Activated CD8-positive, alpha-beta T cell treated with anti-CD3 and anti-CD28 coated beads, Interleukin-2, amount 10 ng/mL, durations not matched to agents 7 days and 5 days (primary cell): ENCODE results near the gene FBXO41. TPM values are rescaled to one million over a fixed set of nuclear protein-coding genes. Genes with fewer than 3 reads are reported as not detected.

ENCODE experiments used
- ATAC-seq: fragments of 150-1000 bp; cut with Tn5 transposase; one replicate; pipeline ENCODE4 v1.10.0; 2021; ENCODE audit warnings: moderate library complexity
- CTCF ChIA-PET: fragments of 350-600 bp; sonication (Branson Sonifier 250); formaldehyde crosslinking; loops from one replicate; lab custom pipeline; 2021; ENCODE audit warnings: antibody characterized with exemption; lab: Charles Lee
- POLR2A ChIA-PET: fragments of 350-600 bp; sonication (Branson Sonifier 250); formaldehyde crosslinking; loops from one replicate; lab custom pipeline; 2021; ENCODE audit warnings: antibody characterized with exemption; lab: Charles Lee
- DNase-seq: peaks from one replicate; pipeline ENCODE4 v3.0.0-alpha.2; 2020
- H3K27ac Mint-ChIP-seq: one replicate; pipeline ENCODE4 v1.8.0; 2021; ENCODE audit warnings: mild to moderate bottlenecking, mixed read lengths
- H3K27me3 Mint-ChIP-seq: one replicate; pipeline ENCODE4 v1.8.0; 2021; ENCODE audit warnings: low read depth, mixed read lengths
- H3K36me3 Mint-ChIP-seq: one replicate; pipeline ENCODE4 v1.8.0; 2021; ENCODE audit warnings: low read depth, mixed read lengths
- H3K4me1 Mint-ChIP-seq: one replicate; pipeline ENCODE4 v1.8.0; 2021; ENCODE audit warnings: low read depth, mixed read lengths
- H3K4me3 Mint-ChIP-seq: one replicate; pipeline ENCODE4 v1.8.0; 2021; ENCODE audit warnings: mild to moderate bottlenecking, mixed read lengths
- H3K9me3 Mint-ChIP-seq: one replicate; pipeline ENCODE4 v1.8.0; 2022; ENCODE audit warnings: mixed read lengths; ENCODE audit not compliant: insufficient read depth
- total RNA-seq, 2 experiments: library from RNA; stranded (reverse); gene quantifications; one replicate each; pipeline ENCODE4 v1.2.3, GENCODE V29; 2021

Gene FBXO41, protein sequence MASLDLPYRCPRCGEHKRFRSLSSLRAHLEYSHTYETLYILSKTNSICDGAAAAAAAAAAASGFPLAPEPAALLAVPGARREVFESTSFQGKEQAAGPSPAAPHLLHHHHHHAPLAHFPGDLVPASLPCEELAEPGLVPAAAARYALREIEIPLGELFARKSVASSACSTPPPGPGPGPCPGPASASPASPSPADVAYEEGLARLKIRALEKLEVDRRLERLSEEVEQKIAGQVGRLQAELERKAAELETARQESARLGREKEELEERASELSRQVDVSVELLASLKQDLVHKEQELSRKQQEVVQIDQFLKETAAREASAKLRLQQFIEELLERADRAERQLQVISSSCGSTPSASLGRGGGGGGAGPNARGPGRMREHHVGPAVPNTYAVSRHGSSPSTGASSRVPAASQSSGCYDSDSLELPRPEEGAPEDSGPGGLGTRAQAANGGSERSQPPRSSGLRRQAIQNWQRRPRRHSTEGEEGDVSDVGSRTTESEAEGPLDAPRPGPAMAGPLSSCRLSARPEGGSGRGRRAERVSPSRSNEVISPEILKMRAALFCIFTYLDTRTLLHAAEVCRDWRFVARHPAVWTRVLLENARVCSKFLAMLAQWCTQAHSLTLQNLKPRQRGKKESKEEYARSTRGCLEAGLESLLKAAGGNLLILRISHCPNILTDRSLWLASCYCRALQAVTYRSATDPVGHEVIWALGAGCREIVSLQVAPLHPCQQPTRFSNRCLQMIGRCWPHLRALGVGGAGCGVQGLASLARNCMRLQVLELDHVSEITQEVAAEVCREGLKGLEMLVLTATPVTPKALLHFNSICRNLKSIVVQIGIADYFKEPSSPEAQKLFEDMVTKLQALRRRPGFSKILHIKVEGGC
- total RNA-seq: 10 to 100 TPM; 32.0 to 32.3 TPM

GRCh38 chr2:73284296-73285158, at the start of gene FBXO41:
Gene FBXO41 (minus strand): TSS chr2:73284478. CDS start chr2:73269630, 14,848 bp downstream.
- Mint-ChIP-seq H3K36me3 (peaks cover under 1% of the 10 kb centered on the region), H3K4me1 (peaks cover 28% of the 10 kb centered on the region), H3K9me3 (no peaks in the 10 kb centered on the region), H3K27ac (peak within 1 kb of the TSS; percentile 84), H3K27me3 (peaks cover 18% of the 10 kb centered on the region), H3K4me3 (peak within 1 kb of the TSS; percentile 85)
- ChIA-PET POLR2A (interaction anchor here (1.6 to 2.4 kb wide), 2 partner anchors 50 to 101 kb away, joined by 7 to 11 read pairs; partner anchors contain the start of genes ALMS1 and CCT7), CTCF (interaction anchor here (1.0 to 1.4 kb wide), 5 partner anchors 16 to 453 kb away, joined by 3 read pairs; partner anchors contain the start of genes PRADC1 and TPRKB)
- peak; percentile 87 for DNase-seq
- peak; percentile 83 for ATAC-seq

GRCh38 chr2:73334045-73334444, 49.8 kb upstream of the FBXO41 start:
- peaks cover 16% of the 10 kb centered on the region for H3K27me3 Mint-ChIP-seq
- ATAC-seq: no peak
- DNase-seq: no peak
- H3K36me3 Mint-ChIP-seq: peaks cover 2% of the 10 kb centered on the region
- CTCF ChIA-PET: interaction anchor here (1.3 kb wide), 1 partner anchor 44 kb away, joined by 3 read pairs; no protein-coding TSS in a partner anchor
- peaks cover 10% of the 10 kb centered on the region for H3K4me1 Mint-ChIP-seq
- H3K27ac Mint-ChIP-seq: no peak overlapping the region
- H3K9me3 Mint-ChIP-seq: peaks cover 7% of the 10 kb centered on the region
- H3K4me3 Mint-ChIP-seq: no peak overlapping the region
- POLR2A ChIA-PET: no interaction called here

DNA sequence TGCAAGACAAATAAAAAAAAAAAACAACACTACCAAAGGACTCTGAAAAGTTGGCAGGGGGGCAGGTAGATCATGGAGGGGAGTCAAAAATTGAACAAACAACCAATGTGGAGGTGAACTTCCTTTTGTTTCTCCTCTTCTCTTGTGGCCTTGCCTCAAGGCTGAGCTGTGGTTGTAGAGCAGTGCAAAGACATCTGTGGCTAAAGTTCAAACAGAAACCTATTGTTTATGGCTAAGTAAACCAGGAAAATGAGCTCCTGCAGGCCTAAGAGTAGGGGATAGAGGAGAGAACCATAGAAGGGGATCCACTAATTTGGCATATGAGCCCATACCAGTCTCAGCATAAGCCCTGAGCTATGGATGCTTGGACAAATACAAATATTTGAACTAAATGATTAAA, 49.3 kb upstream of the FBXO41 start:
- H3K27ac Mint-ChIP-seq: no peak overlapping the region
- POLR2A ChIA-PET: no interaction called here
- CTCF ChIA-PET: interaction anchor here (1.3 kb wide), 1 partner anchor 44 kb away, joined by 3 read pairs; no protein-coding TSS in a partner anchor
- H3K4me1 Mint-ChIP-seq: peaks cover 10% of the 10 kb centered on the region
- DNase-seq: no peak
- peaks cover 7% of the 10 kb centered on the region for H3K9me3 Mint-ChIP-seq
- no peak overlapping the region for H3K4me3 Mint-ChIP-seq
- H3K27me3 Mint-ChIP-seq: peaks cover 19% of the 10 kb centered on the region
- H3K36me3 Mint-ChIP-seq: peaks cover 2% of the 10 kb centered on the region
- ATAC-seq: no peak

GRCh38 chr2:73324126-73324725, 39.9 kb upstream of the FBXO41 start:
- ATAC-seq: no peak

DNA sequence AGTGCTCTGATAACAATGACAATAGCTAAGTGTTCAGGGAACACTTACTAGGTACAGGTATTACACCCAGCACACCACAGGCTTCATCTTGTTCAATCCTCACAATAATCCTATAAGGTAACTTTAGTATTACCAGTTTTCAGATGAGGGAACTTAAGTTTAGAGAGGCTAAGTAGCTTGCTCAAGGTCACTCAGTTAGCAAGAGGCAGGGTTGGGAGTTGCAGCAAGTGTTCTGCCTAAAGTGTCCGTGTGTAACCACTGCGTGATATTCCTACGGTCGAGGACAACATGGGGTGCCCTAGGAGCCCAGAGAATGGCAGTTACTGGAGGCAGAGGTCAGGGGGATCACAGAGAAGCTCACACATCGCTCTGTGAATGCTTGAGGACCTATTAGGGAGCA, 39.3 kb upstream of the FBXO41 start:
- no peak overlapping the region for H3K4me3 Mint-ChIP-seq
- H3K9me3 Mint-ChIP-seq: no peaks in the 10 kb centered on the region
- no peaks in the 10 kb centered on the region for H3K4me1 Mint-ChIP-seq
- CTCF ChIA-PET: no interaction called here
- ATAC-seq (no peak), DNase-seq (no peak)
- H3K27ac Mint-ChIP-seq: no peak overlapping the region
- H3K27me3 Mint-ChIP-seq: peaks cover 22% of the 10 kb centered on the region
- H3K36me3 Mint-ChIP-seq: no peaks in the 10 kb centered on the region
- POLR2A ChIA-PET: no interaction called here

More at GRCh38 chr2:73324126-73324725, 39.9 kb upstream of the FBXO41 start:
- no peaks in the 10 kb centered on the region for H3K36me3 Mint-ChIP-seq
- ChIA-PET POLR2A (no interaction called here), CTCF (no interaction called here)
- H3K27ac Mint-ChIP-seq: no peak overlapping the region
- DNase-seq: no peak
- no peaks in the 10 kb centered on the region for H3K4me1 Mint-ChIP-seq
- no peaks in the 10 kb centered on the region for H3K9me3 Mint-ChIP-seq
- H3K4me3 Mint-ChIP-seq: no peak overlapping the region
- peaks cover 27% of the 10 kb centered on the region for H3K27me3 Mint-ChIP-seq

DNA sequence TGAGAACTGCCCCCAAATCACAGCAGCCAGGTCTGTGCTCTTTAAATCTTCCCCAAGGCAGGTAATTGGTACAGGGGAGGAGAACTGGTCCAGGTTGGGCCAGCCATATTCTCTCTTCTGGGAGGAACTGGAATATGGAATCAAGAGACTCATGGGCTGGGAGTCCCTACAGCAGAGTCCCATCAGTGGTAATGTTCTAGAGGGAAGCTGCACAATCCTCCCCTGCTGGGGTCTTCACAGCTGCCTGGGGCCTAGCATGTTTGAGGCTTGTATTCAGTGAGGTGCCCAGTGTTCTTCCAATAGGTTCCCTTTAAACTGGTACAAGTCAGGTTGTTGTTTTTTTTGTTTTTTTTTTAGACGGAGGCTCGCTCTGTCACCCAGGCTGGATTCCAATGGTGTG, 30.2 kb upstream of the FBXO41 start:
- Mint-ChIP-seq H3K36me3 (no peaks in the 10 kb centered on the region), H3K27ac (no peak overlapping the region), H3K27me3 (peaks cover 6% of the 10 kb centered on the region), H3K9me3 (no peaks in the 10 kb centered on the region), H3K4me3 (no peak overlapping the region), H3K4me1 (no peaks in the 10 kb centered on the region)
- ChIA-PET CTCF (no interaction called here), POLR2A (no interaction called here)
- ATAC-seq (no peak), DNase-seq (no peak)

- DNase-seq: no peak
- Mint-ChIP-seq H3K4me3 (no peak overlapping the region), H3K27me3 (peaks cover 34% of the 10 kb centered on the region), H3K4me1 (no peaks in the 10 kb centered on the region), H3K9me3 (no peaks in the 10 kb centered on the region), H3K36me3 (no peaks in the 10 kb centered on the region), H3K27ac (no peak overlapping the region)
- ChIA-PET CTCF (interaction anchor here (0.9 kb wide), 1 partner anchor 18 kb away, joined by 4 read pairs; no protein-coding TSS in a partner anchor), POLR2A (no interaction called here)
- no peak for ATAC-seq
Measured at GRCh38 chr2:73307720-73308119, 23.4 kb upstream of the FBXO41 start.

- Mint-ChIP-seq H3K36me3 (no peaks in the 10 kb centered on the region), H3K27ac (no peak overlapping the region), H3K9me3 (no peaks in the 10 kb centered on the region), H3K4me1 (no peaks in the 10 kb centered on the region), H3K4me3 (no peak overlapping the region), H3K27me3 (peaks cover 47% of the 10 kb centered on the region)
- CTCF ChIA-PET: no interaction called here
- POLR2A ChIA-PET: no interaction called here
- DNase-seq (no peak), ATAC-seq (no peak)
Measured at GRCh38 chr2:73301636-73302035, 17.4 kb upstream of the FBXO41 start.

DNA sequence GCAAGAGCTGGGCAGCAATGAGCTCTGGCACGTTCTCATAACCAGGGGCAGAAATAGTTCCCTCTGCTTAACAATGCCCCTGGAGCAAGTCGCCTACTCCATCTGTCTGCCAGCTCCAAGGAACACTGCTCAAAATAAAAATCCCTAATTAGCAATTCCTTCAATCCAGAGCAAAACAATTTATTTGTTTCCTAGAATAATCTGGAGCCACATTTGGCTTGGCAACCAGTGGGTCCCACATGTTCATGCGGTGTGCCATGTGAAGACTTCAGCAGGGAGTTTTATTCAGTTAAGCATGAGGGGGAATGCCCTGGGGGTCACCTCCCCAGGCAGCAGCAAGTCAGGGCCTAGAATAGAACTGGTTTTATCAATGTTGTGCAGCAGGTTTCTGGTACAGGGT, 16.6 kb upstream of the FBXO41 start:
- CTCF ChIA-PET: interaction anchor here (1.1 kb wide), 1 partner anchor 9 kb away, joined by 3 read pairs; no protein-coding TSS in a partner anchor
- H3K4me1 Mint-ChIP-seq: no peaks in the 10 kb centered on the region
- H3K9me3 Mint-ChIP-seq: no peaks in the 10 kb centered on the region
- H3K27me3 Mint-ChIP-seq: peaks cover 50% of the 10 kb centered on the region
- POLR2A ChIA-PET: no interaction called here
- ATAC-seq (no peak), DNase-seq (no peak)
- H3K4me3 Mint-ChIP-seq: no peak overlapping the region
- H3K27ac Mint-ChIP-seq: no peak overlapping the region
- no peaks in the 10 kb centered on the region for H3K36me3 Mint-ChIP-seq

DNA sequence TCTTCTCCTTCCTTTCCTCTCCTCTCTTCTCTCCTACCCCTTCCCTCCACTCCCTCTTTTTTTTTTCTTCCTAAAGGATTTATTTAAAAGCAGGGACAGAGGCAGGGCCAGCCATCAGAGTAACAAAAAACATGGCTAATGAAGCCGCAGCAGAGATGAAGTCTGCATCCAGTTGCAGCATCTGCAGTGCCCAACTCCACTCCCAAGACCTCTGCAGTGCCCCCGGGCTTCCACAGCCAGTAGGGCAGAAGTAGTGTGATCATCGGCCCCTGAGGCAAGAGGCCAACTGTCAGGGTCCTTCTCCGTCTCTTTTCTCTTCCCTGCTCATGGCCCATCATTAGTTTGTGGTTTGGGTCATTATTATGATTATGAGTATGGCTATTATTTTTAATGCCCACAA, 13.3 kb upstream of the FBXO41 start:
- H3K27ac Mint-ChIP-seq: no peak overlapping the region
- H3K9me3 Mint-ChIP-seq: no peaks in the 10 kb centered on the region
- H3K27me3 Mint-ChIP-seq: peaks cover 50% of the 10 kb centered on the region
- H3K4me1 Mint-ChIP-seq: peaks cover 5% of the 10 kb centered on the region
- DNase-seq (no peak), ATAC-seq (no peak)
- CTCF ChIA-PET: no interaction called here
- H3K36me3 Mint-ChIP-seq: no peaks in the 10 kb centered on the region
- no peak overlapping the region for H3K4me3 Mint-ChIP-seq
- POLR2A ChIA-PET: no interaction called here

DNA sequence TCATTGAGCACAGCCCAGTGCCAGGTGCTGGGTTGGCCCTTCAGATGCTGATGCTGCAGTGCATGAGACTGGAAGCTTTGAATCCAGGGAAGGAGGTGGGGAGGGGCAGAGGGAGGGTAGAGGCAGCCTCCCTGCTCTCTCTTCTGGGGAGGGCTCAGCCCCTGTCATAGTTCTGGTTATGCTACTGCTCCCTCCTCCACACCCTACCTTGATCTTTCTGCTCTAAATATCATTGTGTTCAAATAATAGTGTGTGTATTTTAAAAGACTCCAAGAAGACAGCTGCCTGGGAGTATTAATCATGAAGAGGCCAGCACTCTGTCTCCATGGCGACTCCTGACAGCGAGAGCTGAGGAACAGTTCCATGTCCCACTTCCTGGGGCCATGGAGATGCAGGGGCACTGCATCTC, 12.9 kb upstream of the FBXO41 start:
- POLR2A ChIA-PET: no interaction called here

More for the DNA sequence above, 12.9 kb upstream of the FBXO41 start:
- H3K36me3 Mint-ChIP-seq: no peaks in the 10 kb centered on the region
- H3K27ac Mint-ChIP-seq: no peak overlapping the region
- ATAC-seq (no peak), DNase-seq (no peak)
- H3K4me1 Mint-ChIP-seq: peaks cover 6% of the 10 kb centered on the region
- H3K9me3 Mint-ChIP-seq: no peaks in the 10 kb centered on the region
- peaks cover 51% of the 10 kb centered on the region for H3K27me3 Mint-ChIP-seq
- CTCF ChIA-PET: interaction anchor here (1.3 kb wide), 1 partner anchor 120 kb away, joined by 4 read pairs; no protein-coding TSS in a partner anchor
- H3K4me3 Mint-ChIP-seq: no peak overlapping the region
